ENCODE measurements around the gene RAB36. TPM values are rescaled to one million over a fixed set of nuclear protein-coding genes. Genes with fewer than 3 reads are reported as not detected.

Gene RAB36
- total RNA-seq, 4 donors from 2014 or later = 1.0 to 2.5 (median 1.7) TPM; not detected in 1

GRCh38 chr22:23166042-23166831 is 21.0 kb downstream of the RAB36 start:
- no peak overlapping the region for H3K4me3 ChIP-seq
- H3K9me3 ChIP-seq = no peaks in the 10 kb centered on the region
- DNase-seq = no peak
- no peaks in the 10 kb centered on the region for H3K36me3 ChIP-seq
- H3K27me3 ChIP-seq = no peaks in the 10 kb centered on the region
- no peaks in the 10 kb centered on the region for H3K4me1 ChIP-seq
- H3K27ac ChIP-seq = no peak overlapping the region
- no peak for TF ChIP-seq CTCF (IDR thresholded peaks at IDR 0.05)
- TF ChIP-seq POLR2A (IDR thresholded peaks at IDR 0.05) = no peak

GRCh38 chr22:23166841-23167616 is 21.8 kb downstream of the RAB36 start:
- TF ChIP-seq POLR2A (IDR thresholded peaks at IDR 0.05) (no peak), CTCF (IDR thresholded peaks at IDR 0.05) (no peak)
- Histone ChIP-seq H3K27ac (no peak overlapping the region), H3K4me3 (no peak overlapping the region), H3K4me1 (no peaks in the 10 kb centered on the region), H3K9me3 (no peaks in the 10 kb centered on the region), H3K36me3 (no peaks in the 10 kb centered on the region), H3K27me3 (no peaks in the 10 kb centered on the region)
- no peak for DNase-seq

- H3K4me3 ChIP-seq = no peak overlapping the region
- no peak for DNase-seq
- no peaks in the 10 kb centered on the region for H3K27me3 ChIP-seq
- H3K36me3 ChIP-seq = no peaks in the 10 kb centered on the region
- no peaks in the 10 kb centered on the region for H3K4me1 ChIP-seq
- no peak for TF ChIP-seq CTCF (IDR thresholded peaks at IDR 0.05)
- no peak for TF ChIP-seq POLR2A (IDR thresholded peaks at IDR 0.05)
- no peaks in the 10 kb centered on the region for H3K9me3 ChIP-seq
- H3K27ac ChIP-seq = no peak overlapping the region
These were observed 23.2 kb downstream of the RAB36 start for GRCh38 chr22:23168391-23169042.

- TF ChIP-seq POLR2A (IDR thresholded peaks at IDR 0.05) (no peak), CTCF (IDR thresholded peaks at IDR 0.05) (no peak)
- no peak for DNase-seq
- Histone ChIP-seq H3K36me3 (no peaks in the 10 kb centered on the region), H3K27me3 (no peaks in the 10 kb centered on the region), H3K27ac (no peak overlapping the region), H3K4me1 (no peaks in the 10 kb centered on the region), H3K4me3 (no peak overlapping the region), H3K9me3 (no peaks in the 10 kb centered on the region)
These were observed 23.7 kb downstream of the RAB36 start for GRCh38 chr22:23169043-23169406.

- Histone ChIP-seq H3K36me3 (no peaks in the 10 kb centered on the region), H3K4me1 (peaks cover 0 to 17% (median 5%) of the 10 kb centered on the region in 4 donors), H3K27me3 (no peaks in the 10 kb centered on the region), H3K27ac (no peak overlapping the region), H3K4me3 (no peak overlapping the region), H3K9me3 (peaks cover 0 to 4% (median 0%) of the 10 kb centered on the region in 4 donors)
- TF ChIP-seq POLR2A (IDR thresholded peaks at IDR 0.05) = no peak
- no peak for TF ChIP-seq CTCF (IDR thresholded peaks at IDR 0.05)
- no peak for DNase-seq
These were observed 30.8 kb downstream of the RAB36 start for GRCh38 chr22:23175817-23176644.
